ENCODE data around the gene KNCN. TPM values are rescaled to one million over a fixed set of nuclear protein-coding genes. Genes with fewer than 3 reads are reported as not detected.

The KNCN gene
- total and polyA plus RNA-seq, 7 donors, result not detected

GRCh38 chr1:46497665-46498064 lies 53.8 kb downstream of the KNCN start:
- no peaks in the 10 kb centered on the region for H3K4me1 ChIP-seq
- H3K4me3 ChIP-seq, result no peak overlapping the region
- H3K27ac ChIP-seq, result no peak overlapping the region
- whole genome bisulfite sequencing, 2 donors, result 93 to 94% methylated on average over 19 of the region's 19 CpGs
- H3K27me3 ChIP-seq, result peaks cover 13 to 33% (median 24%) of the 10 kb centered on the region in 3 donors
- no peak for DNase-seq
- no peaks in the 10 kb centered on the region for H3K9me3 ChIP-seq
- H3K36me3 ChIP-seq, result no peaks in the 10 kb centered on the region
- no peak for TF ChIP-seq EP300 (IDR thresholded peaks at IDR 0.05)
- no peak for TF ChIP-seq POLR2A (IDR thresholded peaks at IDR 0.05)
- no peak for TF ChIP-seq CTCF (IDR thresholded peaks at IDR 0.05)
- intact Hi-C loops (cut with DNase I), result no loop called here

GRCh38 chr1:46497020-46497419 lies 54.4 kb downstream of the KNCN start:
- no peak overlapping the region for H3K4me3 ChIP-seq
- peaks cover 20 to 39% (median 31%) of the 10 kb centered on the region in 3 donors for H3K27me3 ChIP-seq
- no peaks in the 10 kb centered on the region for H3K4me1 ChIP-seq
- no peaks in the 10 kb centered on the region for H3K9me3 ChIP-seq
- no peaks in the 10 kb centered on the region for H3K36me3 ChIP-seq
- DNase-seq, result no peak
- no peak for TF ChIP-seq EP300 (IDR thresholded peaks at IDR 0.05)
- TF ChIP-seq CTCF (IDR thresholded peaks at IDR 0.05), result no peak
- TF ChIP-seq POLR2A (IDR thresholded peaks at IDR 0.05), result no peak
- no peak for TF ChIP-seq POLR2AphosphoS5 (IDR thresholded peaks at IDR 0.05)
- intact Hi-C loops (cut with DNase I), result no loop called here
- H3K27ac ChIP-seq, result no peak overlapping the region
- WGBS, 2 donors, result 72 to 81% methylated on average over 3 of the region's 3 CpGs

DNA sequence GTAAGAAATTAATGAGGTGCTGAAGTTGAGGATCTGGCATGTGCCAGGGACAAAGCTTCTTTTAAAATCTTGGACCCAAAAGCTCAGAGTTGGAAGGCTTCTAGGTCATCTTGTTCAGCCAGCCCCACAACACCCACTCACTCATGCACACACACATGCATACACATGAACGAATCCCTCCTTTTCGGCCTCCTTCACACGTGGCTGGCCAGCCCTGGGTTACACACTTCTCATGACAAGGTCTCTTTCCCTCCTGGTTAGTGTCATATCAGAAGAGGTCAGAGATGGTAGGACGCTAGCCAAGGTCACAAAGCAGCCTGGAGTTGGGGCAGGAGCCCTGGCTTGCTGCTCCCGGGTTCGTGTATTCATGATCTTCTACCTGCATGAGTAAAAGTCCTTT lies 54.9 kb downstream of the KNCN start:
- Histone ChIP-seq H3K27ac (no peak overlapping the region), H3K9me3 (no peaks in the 10 kb centered on the region), H3K4me1 (no peaks in the 10 kb centered on the region), H3K4me3 (no peak overlapping the region), H3K27me3 (peaks cover 25 to 44% (median 36%) of the 10 kb centered on the region in 3 donors), H3K36me3 (no peaks in the 10 kb centered on the region)
- WGBS, 2 donors, result 65 to 81% methylated on average over 6 of the region's 6 CpGs
- no peak for TF ChIP-seq POLR2AphosphoS5 (IDR thresholded peaks at IDR 0.05)
- no peak for TF ChIP-seq CTCF (IDR thresholded peaks at IDR 0.05)
- no peak for TF ChIP-seq EP300 (IDR thresholded peaks at IDR 0.05)
- no peak for TF ChIP-seq POLR2A (IDR thresholded peaks at IDR 0.05)
- DNase-seq, result no peak
- intact Hi-C loops (cut with DNase I), result no loop called here

- H3K27me3 ChIP-seq, result peaks cover 32 to 51% (median 43%) of the 10 kb centered on the region in 3 donors
- H3K9me3 ChIP-seq, result no peaks in the 10 kb centered on the region
- TF ChIP-seq POLR2AphosphoS5 (IDR thresholded peaks at IDR 0.05) (no peak), EP300 (IDR thresholded peaks at IDR 0.05) (no peak), POLR2A (IDR thresholded peaks at IDR 0.05) (no peak), CTCF (IDR thresholded peaks at IDR 0.05) (no peak)
- H3K36me3 ChIP-seq, result no peaks in the 10 kb centered on the region
- H3K27ac ChIP-seq, result no peak overlapping the region
- no peak for DNase-seq
- 87 to 93% methylated on average over 2 of the region's 2 CpGs for WGBS, 2 donors
- H3K4me3 ChIP-seq, result no peak overlapping the region
- H3K4me1 ChIP-seq, result peaks cover 0 to 6% (median 3%) of the 10 kb centered on the region in 4 donors
- intact Hi-C loops (cut with DNase I), result no loop called here
Measured at GRCh38 chr1:46495778-46496177, 55.7 kb downstream of the KNCN start.

Other genes with a start within 250 kb of the KNCN start
- gene LRRC41, start 248.0 kb downstream of the KNCN start, total RNA-seq, result 10 to 100 TPM; 55.1 to 65.2 (median 64.3) TPM
- gene LRRC41, start 248.0 kb downstream of the KNCN start, polyA plus RNA-seq, result 10 to 100 TPM; 21.0 to 36.0 (median 28.0) TPM
- gene UQCRH, start 247.9 kb downstream of the KNCN start, total RNA-seq, result 100 to 1,000 TPM; 414 to 610 (median 491) TPM
- gene UQCRH, start 247.9 kb downstream of the KNCN start, polyA plus RNA-seq, result 1,000 to 10,000 TPM in 2 of 3 donors, 100 to 1,000 TPM in 1; 786 to 1,339 (median 1,078) TPM
- gene NSUN4, start 210.8 kb downstream of the KNCN start, total RNA-seq, result 10 to 100 TPM; 11.4 to 18.6 (median 15.0) TPM
- gene NSUN4, start 210.8 kb downstream of the KNCN start, polyA plus RNA-seq, result 10 to 100 TPM in 2 of 3 donors, 1 to 10 TPM in 1; 7.2 to 14.3 (median 10.6) TPM
- 10 to 100 TPM in 3 of 4 donors, 1 to 10 TPM in 1; 5.4 to 17.9 (median 13.5) TPM for gene FAAH, start 157.3 kb downstream of the KNCN start, total RNA-seq
- gene FAAH, start 157.3 kb downstream of the KNCN start, polyA plus RNA-seq, result 10 to 100 TPM in 1 of 3 donors, 1 to 10 TPM in 2; 7.2 to 48.1 (median 7.8) TPM
- not detected for gene DMBX1, start 61.8 kb downstream of the KNCN start, total RNA-seq
- not detected for gene DMBX1, start 61.8 kb downstream of the KNCN start, polyA plus RNA-seq
- 10 to 100 TPM; 32.1 to 54.3 (median 35.7) TPM for gene MKNK1, start 52.6 kb upstream of the KNCN start, total RNA-seq
- gene MKNK1, start 52.6 kb upstream of the KNCN start, polyA plus RNA-seq, result 10 to 100 TPM; 15.0 to 30.3 (median 30.0) TPM
- 10 to 100 TPM; 11.4 to 25.7 (median 16.0) TPM for gene MOB3C, start 65.2 kb upstream of the KNCN start, total RNA-seq
- gene MOB3C, start 65.2 kb upstream of the KNCN start, polyA plus RNA-seq, result 10 to 100 TPM in 2 of 3 donors, 1 to 10 TPM in 1; 7.8 to 13.8 (median 12.0) TPM
- 10 to 100 TPM; 52.8 to 67.8 (median 61.2) TPM for gene ATPAF1, start 116.7 kb upstream of the KNCN start, total RNA-seq
- 10 to 100 TPM; 35.2 to 82.8 (median 56.5) TPM for gene ATPAF1, start 116.7 kb upstream of the KNCN start, polyA plus RNA-seq
- not detected for gene TEX38, start 120.2 kb upstream of the KNCN start, total RNA-seq
- gene TEX38, start 120.2 kb upstream of the KNCN start, polyA plus RNA-seq, result under 1 TPM in 1 of 3 donors, not detected in 2; 0.16 TPM
- gene EFCAB14, start 167.5 kb upstream of the KNCN start, total RNA-seq, result 10 to 100 TPM; 63.1 to 72.0 (median 65.7) TPM
- 10 to 100 TPM; 36.9 to 50.9 (median 43.8) TPM for gene EFCAB14, start 167.5 kb upstream of the KNCN start, polyA plus RNA-seq
- 10 to 100 TPM; 17.2 to 50.3 (median 33.7) TPM for gene CYP4B1, start 247.4 kb upstream of the KNCN start, total RNA-seq
- gene CYP4B1, start 247.4 kb upstream of the KNCN start, polyA plus RNA-seq, result 1 to 10 TPM in 2 of 3 donors, under 1 TPM in 1; 0.23 to 6.0 (median 4.8) TPM